GM21529 (cell line): ENCODE results near the gene STK16.
A peak's percentile ranks its signal among the peaks of the same experiment; 100 is the strongest.

Experiments
- ATAC-seq: cut with Tn5 transposase; IDR thresholded peaks from one replicate; pipeline ENCODE4 v1.9.1; 2021; ENCODE audit not compliant: unreplicated experiment

STK16 gene

DNA sequence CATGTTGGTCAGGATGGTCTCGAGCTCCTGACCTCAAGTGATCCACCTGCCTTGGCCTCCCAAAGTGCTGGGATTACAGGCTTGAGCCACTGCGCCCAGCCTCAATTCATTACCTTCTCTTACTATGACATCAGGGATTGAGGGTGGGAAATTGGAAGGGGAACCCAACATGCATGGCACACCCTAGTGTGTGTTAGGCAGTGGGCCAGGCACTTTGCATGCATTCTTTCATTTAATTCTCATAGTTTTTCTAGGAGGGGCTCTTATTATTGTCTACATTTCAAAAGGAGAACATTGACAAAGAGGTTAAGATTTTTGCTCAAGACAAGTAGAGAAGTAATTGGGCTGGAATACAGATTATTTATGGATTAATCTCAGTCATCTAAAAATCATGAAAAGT lies 23.0 kb downstream of the STK16 start:
- ATAC-seq, result no peak

DNA sequence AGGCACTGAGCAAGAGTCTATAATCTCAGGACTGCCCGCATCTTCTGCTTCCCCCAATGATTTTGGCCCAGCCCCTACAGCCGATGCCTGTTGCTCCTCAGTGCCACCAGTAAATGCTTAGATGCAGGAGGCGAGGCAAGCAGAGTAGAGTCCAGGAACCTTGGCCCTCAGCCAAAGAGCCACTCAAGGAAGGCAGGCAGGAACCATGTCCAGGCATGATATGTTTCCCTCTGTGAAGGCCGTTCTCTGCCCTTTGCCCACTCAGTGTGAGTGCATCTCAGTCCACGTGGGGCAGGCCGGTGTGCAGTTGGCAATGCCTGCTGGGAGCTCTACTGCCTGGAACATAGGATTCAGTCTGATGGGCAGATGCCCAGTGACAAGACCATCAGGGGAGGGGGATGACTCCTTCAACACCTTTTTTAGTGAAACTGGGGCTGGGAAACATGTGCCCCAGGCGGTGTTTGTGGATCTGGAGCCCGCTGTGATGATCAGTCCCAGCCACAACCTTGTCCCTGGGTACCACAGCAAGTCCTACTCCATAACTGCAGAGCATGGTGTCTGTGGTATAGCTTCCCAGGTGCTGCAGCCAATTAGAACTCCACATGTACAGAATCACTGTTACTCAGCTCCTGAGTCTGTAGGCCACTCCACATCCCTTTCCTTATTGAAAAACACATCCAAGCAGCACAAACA lies 24.2 kb downstream of the STK16 start:
- no peak for ATAC-seq

DNA sequence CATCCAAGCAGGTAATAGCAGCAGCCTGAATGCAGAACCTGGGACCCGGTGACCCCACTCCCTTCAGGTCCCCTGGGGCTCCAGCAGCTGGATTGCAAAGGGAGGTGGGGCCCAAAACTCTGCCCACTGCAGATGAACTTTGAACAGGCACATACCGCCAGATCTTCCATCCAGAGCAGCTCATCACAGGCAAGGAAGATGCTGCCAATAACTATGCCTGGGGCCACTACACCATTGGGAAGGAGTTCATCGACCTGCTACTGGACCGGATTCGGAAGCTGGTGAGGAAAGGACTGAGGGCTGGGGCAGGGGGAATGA lies 24.7 kb downstream of the STK16 start:
- no peak for ATAC-seq

DNA sequence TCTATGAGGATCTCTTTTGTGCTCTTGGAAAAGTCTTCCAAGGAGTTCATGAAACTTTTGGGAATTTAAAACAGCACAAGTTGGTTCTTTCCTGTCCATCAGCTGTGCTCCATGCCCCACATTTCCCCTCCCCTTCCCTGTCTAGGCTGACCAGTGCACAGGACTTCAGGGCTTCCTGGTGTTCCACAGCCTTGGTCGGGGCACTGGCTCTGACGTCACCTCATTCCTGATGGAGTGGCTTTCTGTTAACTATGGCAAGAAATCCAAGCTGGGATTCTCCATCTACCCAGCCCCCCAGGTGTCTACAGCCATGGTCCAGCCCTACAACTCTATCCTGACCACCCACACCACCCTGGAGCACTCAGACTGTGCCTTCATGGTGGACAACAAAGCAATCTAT lies 25.7 kb downstream of the STK16 start:
- no peak for ATAC-seq

DNA sequence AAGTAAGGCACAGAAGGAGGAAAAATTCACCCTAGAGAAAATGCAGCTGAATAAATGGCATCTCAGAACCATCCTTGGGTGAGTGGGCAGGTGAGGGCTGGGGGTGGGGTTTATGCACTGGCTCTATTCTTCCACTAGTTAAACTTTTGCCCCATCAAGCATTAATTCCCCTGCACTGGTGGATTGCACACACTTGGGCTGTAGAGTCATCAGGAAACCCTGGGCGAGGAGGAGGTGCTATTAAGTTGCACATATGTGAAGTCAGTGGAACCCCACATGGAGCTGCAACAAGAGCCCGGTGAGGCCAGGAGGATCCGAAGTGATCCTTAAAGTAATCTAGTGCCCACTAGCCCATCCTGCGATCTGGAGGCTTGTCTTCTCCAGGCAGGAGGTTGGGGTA lies 27.1 kb downstream of the STK16 start:
- no peak for ATAC-seq

DNA sequence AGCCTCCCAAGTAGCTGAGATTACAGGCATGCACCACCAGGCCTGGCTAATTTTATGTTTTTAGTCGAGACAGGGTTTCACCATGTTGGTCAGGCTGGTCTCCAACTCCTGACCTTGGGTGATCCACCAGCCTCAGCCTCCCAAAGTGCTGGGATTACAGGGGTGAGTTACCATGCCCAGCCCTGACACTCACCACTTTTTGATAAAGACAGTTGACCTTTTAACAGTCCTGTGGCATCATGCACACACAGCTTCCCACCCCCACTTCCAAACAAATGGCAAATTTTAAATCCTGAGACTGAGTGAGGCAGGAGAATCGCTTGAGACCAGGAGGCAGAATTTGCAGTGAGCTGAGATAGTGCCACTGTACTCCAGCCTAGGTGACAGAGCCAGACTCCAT lies 27.7 kb downstream of the STK16 start:
- no peak for ATAC-seq

DNA sequence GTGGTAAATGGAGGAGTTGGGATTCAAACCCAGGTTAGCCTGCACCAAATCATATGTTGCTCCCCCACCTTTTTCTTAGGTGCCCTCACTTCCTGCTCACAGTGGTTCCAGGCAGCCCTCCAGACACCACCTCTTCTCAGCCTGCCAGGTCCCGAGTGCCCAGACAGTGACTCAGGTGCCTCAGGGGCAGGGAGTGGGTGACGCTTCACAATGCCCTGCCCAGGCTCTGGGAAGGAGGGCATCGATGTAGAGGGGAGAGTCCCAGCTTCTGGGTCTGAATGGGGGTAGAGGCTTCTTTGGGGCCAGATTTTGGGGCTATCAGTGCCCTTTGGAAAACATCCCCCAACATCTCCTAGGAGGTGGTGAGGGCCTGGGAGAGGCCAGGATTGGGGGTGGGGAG lies 28.7 kb downstream of the STK16 start:
- ATAC-seq, result no peak

DNA sequence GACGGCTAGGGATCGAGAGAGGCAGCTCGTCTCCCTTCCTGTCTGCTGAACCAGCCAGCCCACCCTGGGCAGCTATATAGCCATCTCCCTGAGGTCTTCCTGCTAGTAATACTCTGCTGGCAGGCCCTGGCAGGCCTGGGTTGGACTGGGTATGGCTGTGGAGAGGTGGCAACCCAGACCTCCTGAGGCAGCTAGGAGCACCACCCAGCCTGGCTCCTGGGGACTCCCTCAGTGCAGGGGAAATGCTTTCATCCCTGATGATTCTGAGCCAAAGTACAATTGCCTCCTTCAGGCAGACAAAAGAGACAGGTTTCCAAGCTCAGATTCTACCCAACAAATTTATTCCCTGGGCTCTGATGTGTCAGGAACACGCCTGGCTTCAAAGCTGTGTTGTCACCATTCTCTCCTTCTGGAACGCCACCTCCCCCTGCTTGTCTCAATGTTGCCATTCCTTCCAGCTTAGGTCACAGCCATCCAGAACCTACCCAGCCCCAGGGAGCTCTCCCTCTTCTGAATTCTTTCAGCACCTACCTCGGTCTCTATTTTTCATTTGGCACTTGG lies 29.2 kb downstream of the STK16 start:
- no peak for ATAC-seq

DNA sequence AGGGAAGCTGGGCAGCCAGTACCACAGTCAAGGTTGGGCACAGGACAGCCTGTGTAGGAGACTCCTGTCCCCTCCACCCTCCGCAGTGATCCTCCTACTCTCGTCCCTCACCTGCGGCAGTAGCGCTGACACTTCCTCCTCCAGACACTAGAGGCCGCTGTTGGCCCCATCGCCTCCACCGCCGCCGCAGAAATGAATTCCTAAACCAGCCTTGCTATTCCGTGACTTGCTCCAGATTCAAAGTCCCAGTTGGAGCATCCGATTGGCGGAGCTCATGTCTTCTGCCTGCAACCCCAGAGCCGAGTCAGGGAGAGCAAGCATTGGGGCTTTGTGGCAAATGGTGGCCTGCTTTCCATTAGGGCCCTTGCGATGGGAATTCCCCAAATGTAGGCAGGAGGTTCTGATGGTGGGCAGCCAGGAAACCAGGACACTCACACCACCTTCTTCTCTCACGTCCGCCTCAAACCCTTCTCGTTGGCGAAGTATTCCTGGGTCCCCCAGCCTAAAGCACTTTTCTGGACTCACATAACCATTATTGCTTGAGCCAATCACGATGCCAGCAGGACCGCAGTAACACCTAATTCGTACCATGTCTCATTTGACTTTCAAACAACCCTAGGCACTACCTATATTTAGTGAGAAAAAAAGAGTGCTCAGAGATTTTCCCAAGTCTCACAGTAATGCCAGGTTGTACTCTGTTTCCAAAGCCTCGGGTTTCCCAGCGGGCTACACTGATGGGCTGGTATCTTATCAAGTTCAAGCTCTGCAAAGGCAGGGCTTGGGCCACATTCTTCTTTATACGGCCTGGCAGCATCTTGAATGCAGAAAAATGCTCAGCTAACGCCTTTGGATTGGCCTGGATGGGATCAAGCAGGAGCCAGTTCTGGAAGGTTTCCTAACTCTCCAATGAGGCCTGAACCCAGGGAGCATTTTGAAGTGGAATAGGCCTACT lies 32.7 kb downstream of the STK16 start:
- peak; percentile 30 for ATAC-seq

DNA sequence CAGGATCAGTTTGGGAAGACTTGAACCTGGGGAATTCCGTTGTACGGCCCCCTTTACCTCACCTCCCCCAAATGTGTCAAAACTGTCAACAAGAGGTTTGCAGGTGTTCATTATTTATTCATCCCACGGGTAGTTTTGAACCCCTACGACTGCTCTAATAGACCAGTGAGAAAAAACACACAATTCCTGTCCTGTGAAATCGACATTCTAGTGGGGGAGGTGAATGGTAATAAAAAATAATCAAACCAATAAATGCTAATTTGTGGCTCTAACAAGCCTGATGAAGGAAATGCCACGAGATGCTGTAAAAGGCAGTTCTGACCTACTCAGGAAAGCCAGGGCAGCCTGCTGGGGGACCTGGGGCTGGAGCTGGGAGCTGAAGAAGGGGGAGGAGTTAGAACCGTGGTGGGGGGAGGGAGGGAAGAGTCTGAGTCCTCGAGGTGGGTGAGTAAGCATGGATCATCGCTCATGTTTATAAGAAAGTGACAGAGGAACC lies 33.4 kb downstream of the STK16 start:
- no peak for ATAC-seq

DNA sequence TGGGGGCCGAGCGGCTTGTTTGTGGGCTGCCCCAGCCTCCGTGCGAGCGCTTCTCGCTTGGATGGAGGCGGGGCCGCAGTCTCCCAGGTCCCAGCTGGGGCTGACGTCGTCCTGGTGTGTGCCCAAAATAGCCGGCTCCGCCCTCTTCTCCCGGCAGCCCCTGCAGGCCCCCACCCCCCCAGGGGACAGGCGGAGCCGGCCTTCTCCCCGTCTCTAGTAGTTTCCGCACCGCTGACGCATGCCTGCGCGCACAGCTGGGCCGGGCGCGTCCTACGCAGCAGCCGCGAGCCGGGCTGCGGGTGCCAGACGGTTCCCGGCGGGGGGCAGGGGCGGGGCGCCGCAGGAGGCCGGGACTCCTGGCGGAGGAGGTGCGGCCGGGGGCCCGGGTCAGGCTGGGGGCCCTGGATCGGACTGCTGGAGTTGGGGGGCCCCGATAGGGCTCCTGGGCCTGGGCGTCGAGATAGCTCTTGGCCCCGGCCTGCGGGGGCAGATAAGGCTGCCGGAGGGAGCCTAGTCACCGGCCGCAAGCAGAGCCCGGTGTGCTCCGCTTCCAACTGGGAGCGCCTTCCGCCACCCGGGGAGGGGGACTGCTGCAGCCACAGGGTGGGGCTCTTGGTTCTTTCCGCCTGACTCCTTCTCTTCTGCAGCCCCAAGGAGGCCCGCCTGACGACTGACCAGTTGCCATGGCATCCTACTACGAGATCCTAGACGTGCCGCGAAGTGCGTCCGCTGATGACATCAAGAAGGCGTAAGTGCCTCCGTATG lies 34.1 kb downstream of the STK16 start, which contains the start of gene DNAJB2:
Gene DNAJB2, plus strand, starts transcription at position 216 of the 765 bp plus-strand sequence. Its CDS starts 468 bp downstream, at position 684.
- peak; percentile 82 for ATAC-seq

DNA sequence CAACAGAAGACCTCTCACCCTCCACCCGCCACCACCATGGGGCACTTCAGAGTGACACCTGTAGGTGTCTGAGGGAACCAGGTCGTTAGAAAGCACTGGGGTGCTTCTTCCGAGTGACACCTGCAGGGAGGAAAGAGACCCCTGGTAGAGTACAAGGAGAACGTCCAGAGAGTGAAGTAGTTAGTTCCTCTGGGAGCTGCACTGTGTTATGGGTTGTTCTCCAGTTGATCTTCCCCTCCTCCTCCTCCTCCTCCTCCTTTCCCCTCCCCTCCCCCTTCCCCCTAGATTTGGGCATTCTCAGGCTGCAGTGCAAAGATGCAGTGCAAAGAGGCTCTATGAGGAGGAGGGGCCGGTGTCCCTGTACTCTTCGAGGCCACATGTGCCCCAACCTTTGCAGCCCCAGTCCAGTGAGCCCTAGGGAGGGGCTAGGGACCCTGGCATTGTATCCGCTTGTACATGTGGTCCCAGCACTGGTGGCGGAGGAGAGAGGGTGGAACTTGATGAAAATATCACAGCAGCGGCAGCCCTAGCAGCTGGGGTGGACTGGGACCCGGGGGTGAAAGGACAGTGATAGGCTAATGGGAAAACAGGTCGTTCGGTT lies 34.7 kb downstream of the STK16 start:
- no peak for ATAC-seq

DNA sequence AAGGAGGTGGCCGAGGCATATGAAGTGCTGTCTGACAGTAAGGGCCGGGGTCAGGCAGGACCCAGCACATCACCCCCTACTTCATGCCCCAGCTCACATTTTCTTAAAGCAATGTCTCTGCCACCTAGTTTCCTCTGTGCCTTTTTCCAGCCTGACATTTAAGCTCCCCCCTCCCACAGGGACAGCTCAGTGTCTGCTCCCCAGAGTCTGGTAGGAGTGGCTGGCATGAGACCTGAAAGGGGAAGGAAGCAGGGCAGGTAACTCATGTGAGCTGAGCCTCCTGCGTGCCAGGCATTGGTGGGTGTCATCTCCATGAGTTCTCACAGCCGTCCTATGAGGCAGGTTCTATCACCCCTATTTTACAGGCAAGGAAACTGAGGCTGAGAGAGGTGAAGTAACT lies 35.4 kb downstream of the STK16 start:
- no peak for ATAC-seq

DNA sequence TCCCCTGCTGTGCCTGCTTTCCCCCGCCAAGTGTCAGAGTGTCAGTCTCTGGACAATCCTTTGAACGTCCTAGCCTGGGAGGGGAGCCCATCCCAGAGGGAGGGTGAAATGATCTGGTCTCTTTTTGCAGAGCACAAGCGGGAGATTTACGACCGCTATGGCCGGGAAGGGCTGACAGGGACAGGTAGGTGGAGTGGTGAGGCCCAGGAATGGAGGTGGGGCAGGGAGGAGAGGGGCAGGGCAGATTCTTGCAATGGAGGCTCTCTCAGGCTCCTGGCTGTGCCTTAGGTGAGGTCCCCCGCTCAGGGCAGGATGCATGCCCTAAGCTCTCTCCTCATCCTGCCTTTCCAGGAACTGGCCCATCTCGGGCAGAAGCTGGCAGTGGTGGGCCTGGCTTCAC lies 36.3 kb downstream of the STK16 start:
- no peak for ATAC-seq

DNA sequence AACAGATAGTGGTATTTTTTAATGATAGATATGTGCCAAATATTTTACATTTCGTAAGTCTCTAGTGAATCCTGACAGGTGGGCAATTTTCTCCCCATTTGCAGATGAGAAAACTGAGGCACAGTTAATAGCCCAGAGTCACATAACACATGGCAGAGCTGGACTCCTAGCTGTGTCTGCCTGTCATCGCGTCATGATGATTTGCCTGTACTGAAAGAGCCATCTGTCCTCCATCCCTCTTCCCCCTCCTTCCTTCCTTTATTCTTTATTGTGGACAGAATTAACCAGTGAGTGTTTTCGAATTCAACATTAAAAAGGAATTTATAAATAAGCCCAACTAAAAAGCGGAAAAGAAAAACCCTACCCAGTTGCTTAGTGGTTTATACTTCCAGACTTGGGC lies 37.1 kb downstream of the STK16 start:
- no peak for ATAC-seq

DNA sequence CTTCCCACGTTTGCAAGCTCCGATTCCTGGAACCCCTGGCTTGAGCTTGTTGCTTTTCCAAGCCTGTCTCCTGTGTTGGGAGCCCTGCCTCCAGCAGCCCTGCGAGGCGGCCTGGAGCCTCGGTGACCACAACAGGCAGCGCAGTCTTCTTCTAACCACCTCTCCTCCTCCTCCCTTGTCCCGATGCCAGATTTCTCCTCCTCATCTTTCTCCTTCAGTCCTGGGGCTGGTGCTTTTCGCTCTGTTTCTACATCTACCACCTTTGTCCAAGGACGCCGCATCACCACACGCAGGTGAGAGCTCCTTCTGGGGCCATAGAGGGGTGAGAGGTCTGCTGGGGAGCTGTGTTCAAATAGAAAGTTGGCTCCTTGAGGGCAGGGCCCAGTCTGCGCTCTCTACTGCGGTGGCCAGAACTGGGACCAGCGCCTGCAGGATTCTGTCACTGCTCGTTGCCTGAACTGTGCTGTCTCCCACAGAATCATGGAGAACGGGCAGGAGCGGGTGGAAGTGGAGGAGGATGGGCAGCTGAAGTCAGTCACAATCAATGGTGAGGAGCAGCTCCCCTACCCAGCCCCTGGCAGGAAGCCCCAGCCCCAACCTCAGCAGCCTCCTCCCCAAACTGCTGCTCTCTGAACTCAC lies 37.8 kb downstream of the STK16 start:
- no peak for ATAC-seq

DNA sequence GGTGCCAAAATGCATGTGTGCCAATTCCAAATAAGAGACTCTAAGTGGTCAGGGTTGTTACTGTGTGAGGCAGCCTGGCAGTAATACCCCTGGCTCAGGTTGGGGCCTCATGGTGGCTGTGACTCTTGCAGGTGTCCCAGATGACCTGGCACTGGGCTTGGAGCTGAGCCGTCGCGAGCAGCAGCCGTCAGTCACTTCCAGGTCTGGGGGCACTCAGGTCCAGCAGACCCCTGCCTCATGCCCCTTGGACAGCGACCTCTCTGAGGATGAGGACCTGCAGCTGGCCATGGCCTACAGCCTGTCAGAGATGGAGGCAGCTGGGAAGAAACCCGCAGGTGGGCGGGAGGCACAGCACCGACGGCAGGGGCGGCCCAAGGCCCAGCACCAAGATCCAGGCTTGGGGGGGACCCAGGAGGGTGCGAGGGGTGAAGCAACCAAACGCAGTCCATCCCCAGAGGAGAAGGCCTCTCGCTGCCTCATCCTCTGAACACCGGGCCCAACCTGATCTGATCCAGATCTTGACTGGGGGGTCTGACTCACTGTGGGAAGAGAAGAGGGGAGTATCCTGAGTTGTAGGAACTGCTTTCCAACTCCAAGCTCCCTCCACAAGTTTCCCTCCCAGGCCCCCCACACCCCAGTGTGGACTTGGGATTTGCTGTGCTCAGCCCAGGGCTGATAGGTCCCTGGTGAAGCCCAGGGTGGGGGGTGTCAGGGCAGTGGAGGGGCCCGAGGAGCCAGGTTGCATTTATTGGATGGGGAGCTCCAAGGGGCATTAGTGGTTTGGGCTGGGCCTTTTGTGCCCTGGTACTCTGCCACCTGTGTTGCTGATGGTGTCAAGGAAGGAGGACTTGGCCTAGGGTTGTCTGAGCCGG lies 39.5 kb downstream of the STK16 start:
- ATAC-seq, result no peak

DNA sequence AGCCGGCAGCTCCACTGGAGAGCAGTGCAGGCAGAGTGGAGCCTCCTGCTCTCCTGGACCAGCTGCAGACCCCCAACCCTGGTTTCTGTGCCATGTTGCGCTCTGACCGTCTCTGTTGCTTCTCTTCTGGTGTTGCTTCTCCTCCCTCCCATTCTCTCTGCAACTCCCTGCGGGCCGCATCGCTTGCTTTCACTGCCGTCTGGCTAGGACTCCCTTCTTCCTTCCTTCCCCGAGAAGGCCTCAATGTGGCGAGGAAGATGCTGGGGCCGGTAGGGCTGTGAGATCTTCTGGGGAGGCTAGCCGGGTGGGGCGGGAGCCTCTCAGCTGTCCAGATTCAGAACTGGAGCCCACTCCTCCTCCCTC lies 40.1 kb downstream of the STK16 start:
- ATAC-seq, result no peak

DNA sequence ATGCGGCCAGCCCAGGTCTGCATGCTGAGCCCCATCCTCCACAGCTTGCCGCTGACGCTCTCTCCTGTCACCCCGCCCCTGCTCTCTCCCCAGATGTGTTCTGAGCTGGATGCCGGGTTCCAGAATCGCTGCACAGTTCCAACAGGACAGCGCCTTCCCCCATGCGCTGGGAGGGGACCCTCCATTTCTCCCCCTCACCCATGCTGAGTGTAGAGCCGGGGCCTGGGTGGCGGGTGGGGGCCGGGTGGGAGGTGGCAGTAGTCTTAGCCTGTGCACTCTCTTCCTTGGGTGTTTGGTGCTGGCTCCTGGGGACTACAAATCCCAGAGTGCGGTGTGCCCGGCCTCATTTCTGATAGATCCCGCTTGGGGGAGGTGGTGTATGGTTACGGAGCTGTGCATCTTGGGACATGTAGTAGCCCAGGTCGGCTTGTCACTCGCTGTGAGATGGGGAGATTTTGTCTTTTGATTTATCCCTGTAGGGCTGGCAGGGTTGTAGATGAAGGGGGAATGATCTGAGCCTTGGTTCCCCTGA lies 40.7 kb downstream of the STK16 start:
- ATAC-seq, result no peak
